Left hindlimb (tissue), 1 donor: ENCODE results near the gene FAM227B.
"Not testable (repeated sequence)": the region's sequence is repeated elsewhere in the genome, so short reads cannot be mapped to it uniquely, and the experiment has no call there.

Source experiments
- DNase-seq: peaks from one replicate; pipeline ENCODE4 v3.0.0-alpha.2; 2018

FAM227B gene

DNA sequence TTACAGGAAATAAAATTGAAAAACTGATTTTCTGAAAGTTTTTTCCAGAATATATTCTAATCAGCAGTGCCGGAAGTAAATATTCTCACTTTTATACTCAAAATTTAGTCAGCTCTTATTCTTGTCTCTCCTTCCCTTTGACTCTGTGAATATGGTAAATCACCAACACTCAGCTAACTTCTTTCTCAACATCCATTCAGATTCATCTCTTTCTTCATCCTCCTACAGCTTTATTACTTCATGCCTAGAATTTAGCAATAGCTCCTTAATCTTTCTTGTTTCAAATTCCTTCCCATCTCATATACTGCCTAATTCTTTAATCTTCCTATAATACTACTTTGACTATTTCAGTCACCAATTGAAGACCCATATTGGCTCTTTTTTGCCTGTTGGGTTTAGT lies 129.7 kb downstream of the FAM227B start:
- no peak for DNase-seq

DNA sequence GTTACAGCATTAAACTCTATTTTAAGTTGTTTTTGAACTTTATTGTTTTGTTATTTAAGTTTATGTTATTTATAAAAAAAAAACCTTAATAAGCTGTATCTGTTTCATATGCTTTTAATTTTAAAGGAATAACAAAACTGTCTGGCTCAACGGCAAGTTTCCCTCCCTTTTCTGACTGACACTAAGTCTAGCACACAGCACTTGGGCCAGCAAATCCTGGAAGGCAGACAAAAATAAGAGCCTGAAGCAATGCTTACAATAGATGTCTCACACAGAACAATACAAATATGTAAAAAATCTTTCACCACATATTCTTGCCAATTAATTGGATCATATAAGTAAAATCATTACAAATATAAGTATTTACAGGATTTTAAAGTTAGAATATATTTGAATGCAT lies 135.2 kb downstream of the FAM227B start:
- DNase-seq: not testable (repeated sequence)

DNA sequence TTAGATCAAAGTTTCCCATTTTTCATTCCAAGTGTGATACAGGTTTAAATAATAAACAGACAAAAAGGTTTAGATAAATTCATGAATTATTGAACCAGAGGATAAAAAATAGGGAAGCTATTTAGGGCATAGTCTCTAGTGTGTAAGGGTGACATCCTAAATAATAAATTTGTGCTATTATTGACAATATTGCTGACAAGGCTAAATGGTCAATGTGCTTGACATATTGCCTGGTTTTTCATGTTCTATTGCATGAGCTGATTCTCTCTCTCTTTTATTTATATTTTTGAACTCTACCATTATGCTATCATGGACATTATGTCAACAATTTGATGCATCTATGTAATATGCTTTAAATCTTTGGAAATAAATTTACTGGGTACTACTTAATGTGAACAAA lies 141.6 kb downstream of the FAM227B start:
- not testable (repeated sequence) for DNase-seq

- not testable (repeated sequence) for DNase-seq
Measured at GRCh38 chr15:49478021-49478420, 142.6 kb downstream of the FAM227B start.

DNA sequence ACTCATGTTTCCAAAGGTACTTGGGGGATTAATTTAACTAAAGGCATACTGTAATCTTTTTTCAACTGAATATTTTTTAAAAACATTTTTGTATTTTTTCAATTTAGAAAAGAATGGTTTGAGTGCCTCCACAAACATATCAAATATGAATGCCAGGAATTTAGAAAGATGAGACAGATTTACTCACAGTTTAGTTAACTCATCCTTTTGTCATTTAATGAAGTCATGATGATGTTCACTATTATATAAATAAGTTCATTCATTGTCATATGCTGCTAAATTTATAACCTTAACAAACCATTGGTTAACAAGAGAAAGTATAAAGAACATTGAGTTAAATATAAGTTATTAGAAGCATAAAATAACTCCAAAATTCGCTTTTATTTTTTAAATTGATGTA lies 147.6 kb downstream of the FAM227B start:
- no peak for DNase-seq

GRCh38 chr15:49472338-49472737 lies 148.3 kb downstream of the FAM227B start:
- no peak for DNase-seq

DNA sequence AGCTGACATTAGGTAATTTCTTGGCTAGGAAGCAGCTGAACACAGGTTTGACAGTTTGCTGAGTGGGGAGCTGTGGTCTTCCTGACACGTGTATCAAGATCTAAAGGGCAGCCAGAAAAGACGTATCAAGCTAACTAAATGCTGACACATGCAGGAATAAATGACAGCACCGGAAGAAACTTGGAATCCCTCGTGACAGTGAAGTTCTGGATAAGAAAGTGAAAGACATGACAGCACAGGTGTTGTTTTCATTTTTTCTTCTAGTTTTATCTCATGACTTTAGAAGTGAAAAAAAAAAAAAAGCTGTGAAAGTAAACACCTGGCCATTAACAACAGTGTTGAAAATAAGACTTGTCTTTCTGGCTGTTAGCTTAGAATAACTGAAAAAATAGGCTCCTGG lies 148.9 kb downstream of the FAM227B start:
- DNase-seq: no peak

GRCh38 chr15:49471248-49471647 lies 149.4 kb downstream of the FAM227B start:
- DNase-seq: not testable (repeated sequence)

GRCh38 chr15:49468481-49468839 lies 152.2 kb downstream of the FAM227B start:
- DNase-seq: no peak

- DNase-seq: no peak
Measured at GRCh38 chr15:49467746-49468480, 152.7 kb downstream of the FAM227B start.

- DNase-seq: no peak
Measured at GRCh38 chr15:49466119-49466518, 154.5 kb downstream of the FAM227B start.

GRCh38 chr15:49464522-49464921 lies 156.1 kb downstream of the FAM227B start:
- no peak for DNase-seq

GRCh38 chr15:49462232-49462844 lies 158.3 kb downstream of the FAM227B start:
- DNase-seq: no peak

DNA sequence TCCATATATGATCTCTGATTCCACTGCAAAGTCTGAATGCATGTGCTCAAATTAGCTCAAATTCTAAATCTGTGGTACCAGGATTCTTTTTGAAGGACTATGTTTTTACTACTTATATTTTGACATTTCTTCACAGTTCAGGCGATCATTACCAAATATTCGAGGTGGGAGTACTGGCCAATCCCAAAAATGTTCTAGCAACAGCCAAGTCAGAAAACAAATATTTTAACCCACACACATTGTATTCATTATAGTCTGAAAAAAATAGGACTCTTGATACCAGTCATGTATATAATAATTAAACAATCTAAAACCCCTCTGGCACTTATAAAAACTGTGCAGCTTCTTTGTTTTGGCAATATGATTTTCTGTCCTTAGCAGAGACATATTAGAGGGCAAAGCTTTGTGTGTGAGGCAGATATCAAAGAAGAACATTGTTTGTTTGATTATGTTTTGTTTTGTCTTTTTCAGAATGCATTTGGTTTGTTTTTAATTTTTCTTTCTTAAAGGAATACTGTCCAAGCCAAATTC lies 160.1 kb downstream of the FAM227B start:
- DNase-seq: no peak

DNA sequence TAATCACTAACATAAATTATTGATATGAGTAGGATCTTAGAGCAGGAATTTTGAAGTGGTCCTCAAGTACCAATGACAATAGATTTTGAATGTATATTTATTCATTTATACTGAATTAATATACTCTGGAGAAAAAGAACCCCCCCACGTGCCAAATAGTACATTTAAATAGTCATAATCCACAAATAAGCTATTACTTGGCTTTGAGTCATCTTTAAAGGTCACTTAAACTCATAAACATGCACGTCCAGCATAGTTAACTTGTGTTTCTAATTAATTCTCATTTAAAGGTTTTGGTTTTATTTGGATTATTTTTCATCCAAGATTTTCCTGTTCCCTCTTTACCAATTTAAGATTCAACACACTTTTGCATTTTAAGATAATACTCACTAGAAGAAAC lies 162.5 kb downstream of the FAM227B start:
- no peak for DNase-seq

DNA sequence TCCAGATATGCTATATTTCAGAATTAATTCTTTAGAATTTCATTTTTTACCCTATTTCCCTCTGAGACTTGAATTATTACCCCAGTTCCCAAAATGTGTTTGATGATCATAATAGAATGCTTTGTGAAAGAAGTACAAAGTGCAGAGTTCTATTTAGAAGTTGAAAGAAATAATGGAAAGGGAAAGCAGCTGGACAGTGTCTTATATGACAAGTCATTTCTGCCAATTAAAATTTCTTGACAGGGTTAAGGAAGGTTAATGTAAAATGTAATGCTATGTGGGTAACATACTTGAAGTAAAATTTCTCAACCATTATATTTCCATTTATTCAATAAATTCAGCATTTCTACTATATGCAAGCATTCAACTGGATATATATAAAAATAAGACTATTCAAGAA lies 164.5 kb downstream of the FAM227B start:
- no peak for DNase-seq

DNA sequence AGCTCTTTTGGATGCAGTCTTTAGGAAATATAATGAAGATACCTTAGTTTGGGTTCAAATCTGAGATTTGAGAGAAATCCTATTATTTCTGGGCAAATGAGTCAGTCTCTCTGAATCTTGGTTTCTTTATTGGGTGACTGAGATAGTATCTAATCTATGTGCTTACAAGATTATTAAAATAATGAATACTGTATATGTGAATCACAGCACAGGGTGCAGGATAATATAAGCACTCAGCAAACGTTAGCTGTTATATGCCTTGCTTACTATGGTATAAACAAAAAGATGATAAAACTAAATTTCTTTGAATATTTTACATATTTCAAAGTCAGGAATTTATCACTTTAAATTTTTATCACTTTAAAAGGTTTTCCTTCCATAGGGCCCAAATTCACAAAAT lies 168.0 kb downstream of the FAM227B start:
- DNase-seq: no peak

GRCh38 chr15:49441816-49442215 lies 178.8 kb downstream of the FAM227B start:
- no peak for DNase-seq

DNA sequence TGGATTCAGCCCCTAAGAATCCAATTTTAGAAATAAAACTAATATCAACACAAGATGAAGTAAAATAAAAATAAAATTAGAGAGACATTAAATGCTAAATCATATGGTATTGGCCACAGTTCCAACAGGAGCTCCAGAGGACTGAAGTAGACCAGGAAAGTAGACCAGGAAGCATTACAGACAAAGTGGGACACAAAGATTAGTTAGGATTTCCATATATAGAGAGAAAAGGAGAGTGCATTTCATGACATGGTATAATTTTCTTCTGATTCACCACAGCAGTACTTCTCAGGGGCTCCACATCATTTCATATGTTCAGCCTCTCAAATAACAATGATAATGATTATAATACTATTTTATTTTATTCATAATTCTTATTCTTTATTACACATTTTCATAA lies 179.3 kb downstream of the FAM227B start:
- no peak for DNase-seq

GRCh38 chr15:49439678-49440395 lies 180.8 kb downstream of the FAM227B start:
- no peak for DNase-seq

DNA sequence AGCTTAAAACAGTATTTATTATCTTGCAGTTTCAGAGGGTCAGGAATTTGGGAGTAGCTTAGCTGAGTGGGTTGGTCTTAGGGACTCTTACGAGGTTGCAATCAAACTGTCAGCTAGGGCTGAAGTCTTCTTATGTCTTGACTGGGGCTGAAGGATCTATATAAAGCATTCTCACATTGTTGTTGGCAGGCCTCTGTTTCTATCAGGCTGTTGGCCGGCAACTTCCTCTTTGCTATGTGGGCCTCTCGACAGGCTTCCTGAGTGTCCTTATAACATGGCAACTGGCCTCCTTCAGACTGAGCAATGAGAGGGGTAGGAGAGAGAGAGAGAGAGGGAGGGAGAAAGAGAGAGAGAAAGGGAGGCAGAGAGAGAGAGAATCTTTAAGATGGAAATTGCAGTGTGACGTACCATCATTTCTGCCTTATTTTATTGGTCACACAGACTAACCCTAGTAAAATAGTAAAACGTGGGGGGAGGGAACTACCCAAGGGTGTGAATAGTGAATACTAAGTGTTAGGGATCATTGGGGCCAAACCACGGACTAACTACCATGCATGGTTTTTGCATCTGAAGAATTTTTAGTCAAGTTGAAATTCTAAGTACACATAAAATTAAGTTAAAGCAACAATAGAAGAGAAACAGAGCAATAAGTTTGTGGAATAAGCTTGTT lies 181.5 kb downstream of the FAM227B start:
- DNase-seq: no peak

GRCh38 chr15:49436751-49437150 lies 183.9 kb downstream of the FAM227B start:
- no peak for DNase-seq

DNA sequence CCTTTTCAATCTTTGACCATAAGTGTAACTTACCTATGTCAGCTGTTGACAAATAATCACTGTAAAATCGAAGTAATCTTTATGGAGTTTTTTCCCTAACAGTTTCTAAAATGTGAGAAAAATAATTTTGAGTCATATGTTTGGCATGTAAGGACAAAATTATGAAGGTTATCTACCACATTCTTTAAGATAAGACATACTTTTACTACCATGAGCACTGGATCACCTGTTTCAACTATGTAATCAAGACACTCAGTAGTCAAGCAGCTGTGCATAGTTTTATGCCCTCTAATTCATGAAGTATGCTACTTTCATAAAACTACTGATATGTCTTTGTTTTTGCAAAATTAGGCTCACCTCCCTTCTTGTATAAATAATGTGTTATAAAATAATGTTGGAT lies 185.4 kb downstream of the FAM227B start:
- DNase-seq: no peak
